ENCODE data around the gene ADCY6. TPM values are rescaled to one million over a fixed set of nuclear protein-coding genes. Genes with fewer than 3 reads are reported as not detected.
A peak's percentile ranks its signal among the peaks of the same experiment; 100 is the strongest.

The ADCY6 gene
- total RNA-seq, 1 experiment from 2014 or later: 19.0 TPM

- H3K27me3 ChIP-seq (ENCODE audit: low read length): no peaks in the 10 kb centered on the region
- TF ChIP-seq CTCF (conservative IDR thresholded peaks at IDR 0.05; ENCODE audit: low read depth, low read length) (no peak), EZH2phosphoT487 (IDR thresholded peaks at IDR 0.05; ENCODE audit: borderline replicate concordance, low read length) (no peak), EZH2 (IDR thresholded peaks at IDR 0.05; ENCODE audit: low read length, unreplicated experiment) (no peak)
- CTCF ChIA-PET: no interaction called here
- no TSS peak for BruUV-seq (replicated peaks)
- no peaks in the 10 kb centered on the region for H3K9me2 ChIP-seq (replicated peaks; ENCODE audit: low read length)
- intact Hi-C loops (cut with micrococcal nuclease): no loop called here
- no peak overlapping the region for H3K4me2 ChIP-seq (ENCODE audit: low read length)
- no peaks in the 10 kb centered on the region for H3K9me3 ChIP-seq (ENCODE audit: low read length)
- no peak for DNase-seq
- no peaks in the 10 kb centered on the region for H3F3A ChIP-seq (ENCODE audit: low read length, unreplicated experiment)
- no peak overlapping the region for H3K4me3 ChIP-seq (ENCODE audit: low read length)
- H3K27ac ChIP-seq (ENCODE audit: low read length): no peak overlapping the region
- no peaks in the 10 kb centered on the region for H3K4me1 ChIP-seq (ENCODE audit: insufficient read depth, low read length)
- H3K9ac ChIP-seq (ENCODE audit: low read length): no peak overlapping the region
- POLR2A ChIA-PET (ENCODE audit: unreplicated experiment): no interaction called here
- H2AFZ ChIP-seq (ENCODE audit: low read length): no peak overlapping the region
- H3K79me2 ChIP-seq (ENCODE audit: low read length): no peaks in the 10 kb centered on the region
- no peaks in the 10 kb centered on the region for H3K36me3 ChIP-seq (ENCODE audit: low read depth, low read length)
- ATAC-seq: no peak
- no peaks in the 10 kb centered on the region for H4K20me1 ChIP-seq (ENCODE audit: low read length)
Observed at GRCh38 chr12:48758737-48759136, 30.2 kb downstream of the ADCY6 start.

DNA sequence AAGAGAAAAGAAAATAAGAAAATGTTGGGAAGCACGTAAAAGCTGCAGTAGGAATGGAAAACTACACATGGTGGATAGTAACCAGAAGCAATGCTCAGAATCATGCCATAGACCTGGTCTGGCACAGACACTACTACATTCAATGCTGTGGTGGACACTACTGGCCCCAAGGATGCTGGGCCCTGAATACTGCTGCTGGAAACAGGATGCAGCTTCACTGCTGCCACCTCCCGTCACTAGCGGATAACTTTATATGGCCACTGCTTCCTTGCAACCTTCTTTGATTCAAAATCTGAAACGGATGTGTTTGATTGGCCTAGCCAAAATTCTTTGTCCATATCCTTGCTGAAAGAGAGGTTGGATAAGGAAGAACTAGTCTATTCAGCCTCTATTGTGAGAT lies 30.7 kb downstream of the ADCY6 start:
- Histone ChIP-seq H3K79me2 (ENCODE audit: low read length) (no peaks in the 10 kb centered on the region), H3K4me2 (ENCODE audit: low read length) (no peak overlapping the region), H3K9ac (ENCODE audit: low read length) (no peak overlapping the region), H2AFZ (ENCODE audit: low read length) (no peak overlapping the region), H3F3A (ENCODE audit: low read length, unreplicated experiment) (no peaks in the 10 kb centered on the region), H3K27me3 (ENCODE audit: low read length) (no peaks in the 10 kb centered on the region), H3K27ac (ENCODE audit: low read length) (no peak overlapping the region), H3K9me3 (ENCODE audit: low read length) (no peaks in the 10 kb centered on the region), H3K4me3 (ENCODE audit: low read length) (no peak overlapping the region), H3K36me3 (ENCODE audit: low read depth, low read length) (no peaks in the 10 kb centered on the region), H4K20me1 (ENCODE audit: low read length) (no peaks in the 10 kb centered on the region), H3K9me2 (replicated peaks; ENCODE audit: low read length) (no peaks in the 10 kb centered on the region), H3K4me1 (ENCODE audit: insufficient read depth, low read length) (no peaks in the 10 kb centered on the region)
- intact Hi-C loops (cut with micrococcal nuclease): no loop called here
- ChIA-PET CTCF (no interaction called here), POLR2A (ENCODE audit: unreplicated experiment) (no interaction called here)
- TF ChIP-seq CTCF (conservative IDR thresholded peaks at IDR 0.05; ENCODE audit: low read depth, low read length): no peak
- TF ChIP-seq EZH2 (IDR thresholded peaks at IDR 0.05; ENCODE audit: low read length, unreplicated experiment): no peak
- no peak for TF ChIP-seq EZH2phosphoT487 (IDR thresholded peaks at IDR 0.05; ENCODE audit: borderline replicate concordance, low read length)
- no TSS peak for BruUV-seq (replicated peaks)
- DNase-seq: no peak
- ATAC-seq: no peak

GRCh38 chr12:48750769-48751356 lies 38.0 kb downstream of the ADCY6 start:
- no peaks in the 10 kb centered on the region for H3K9me3 ChIP-seq (ENCODE audit: low read length)
- ATAC-seq (peak; percentile 43), DNase-seq (peak; percentile 35)
- H3K36me3 ChIP-seq (ENCODE audit: low read depth, low read length): no peaks in the 10 kb centered on the region
- no peak overlapping the region for H2AFZ ChIP-seq (ENCODE audit: low read length)
- peaks cover 4% of the 10 kb centered on the region; the same call in 1 of the 2 replicates for H3K4me1 ChIP-seq (ENCODE audit: insufficient read depth, low read length)
- no peaks in the 10 kb centered on the region for H4K20me1 ChIP-seq (ENCODE audit: low read length)
- no peak overlapping the region for H3K27ac ChIP-seq (ENCODE audit: low read length)
- BruUV-seq (replicated peaks): no TSS peak
- ChIA-PET POLR2A (ENCODE audit: unreplicated experiment) (no interaction called here), CTCF (no interaction called here)
- H3K4me3 ChIP-seq (ENCODE audit: low read length): no peak overlapping the region
- H3F3A ChIP-seq (ENCODE audit: low read length, unreplicated experiment): no peaks in the 10 kb centered on the region
- no peak overlapping the region for H3K9ac ChIP-seq (ENCODE audit: low read length)
- intact Hi-C loops (cut with micrococcal nuclease): no loop called here
- no peak for TF ChIP-seq EZH2 (IDR thresholded peaks at IDR 0.05; ENCODE audit: low read length, unreplicated experiment)
- TF ChIP-seq EZH2phosphoT487 (IDR thresholded peaks at IDR 0.05; ENCODE audit: borderline replicate concordance, low read length): no peak
- no peak for TF ChIP-seq CTCF (conservative IDR thresholded peaks at IDR 0.05; ENCODE audit: low read depth, low read length)
- H3K79me2 ChIP-seq (ENCODE audit: low read length): no peaks in the 10 kb centered on the region
- H3K27me3 ChIP-seq (ENCODE audit: low read length): no peaks in the 10 kb centered on the region
- no peak overlapping the region for H3K4me2 ChIP-seq (ENCODE audit: low read length)
- H3K9me2 ChIP-seq (replicated peaks; ENCODE audit: low read length): no peaks in the 10 kb centered on the region
